ENCODE results near the gene CCDC134.
A peak's percentile ranks its signal among the peaks of the same experiment; 100 is the strongest.

Gene CCDC134

GRCh38 chr22:41841085-41841712 lies 40.7 kb downstream of the CCDC134 start:
- H3K9me3 ChIP-seq (ENCODE audit: control insufficient read depth in 1 of 2, low read length in 2 of 2) = no peaks in the 10 kb centered on the region
- H3K9ac ChIP-seq (ENCODE audit: low read depth in 1 of 2, low read length in 2 of 2) = no peak overlapping the region
- peak overlapping the region in 1 of 2 donors; percentile 28 for H3K4me3 ChIP-seq (ENCODE audit: low read depth in 1 of 2, low read length in 2 of 2)
- H3K36me3 ChIP-seq (ENCODE audit: control insufficient read depth in 1 of 2, insufficient read depth in 2 of 2, low read length in 2 of 2) = peaks cover 0 to 10% of the 10 kb centered on the region in 2 donors
- H3K27ac ChIP-seq (ENCODE audit: low read depth, low read length) = no peak overlapping the region
- H3K27me3 ChIP-seq (ENCODE audit: control insufficient read depth in 1 of 2, insufficient read depth in 2 of 2, low read length in 2 of 2) = no peaks in the 10 kb centered on the region
- peaks cover 35 to 59% of the 10 kb centered on the region in 2 donors for H3K4me1 ChIP-seq (ENCODE audit: control insufficient read depth in 1 of 2, insufficient read depth in 2 of 2, low read length in 2 of 2)

GRCh38 chr22:41842996-41843970 lies 42.8 kb downstream of the CCDC134 start:
- Histone ChIP-seq H3K27me3 (ENCODE audit: control insufficient read depth in 1 of 2, insufficient read depth in 2 of 2, low read length in 2 of 2) (no peaks in the 10 kb centered on the region), H3K36me3 (ENCODE audit: control insufficient read depth in 1 of 2, insufficient read depth in 2 of 2, low read length in 2 of 2) (peaks cover 0 to 4% of the 10 kb centered on the region in 2 donors), H3K9ac (ENCODE audit: low read depth in 1 of 2, low read length in 2 of 2) (no peak overlapping the region), H3K27ac (ENCODE audit: low read depth, low read length) (no peak overlapping the region), H3K4me1 (ENCODE audit: control insufficient read depth in 1 of 2, insufficient read depth in 2 of 2, low read length in 2 of 2) (peaks cover 50 to 61% of the 10 kb centered on the region in 2 donors), H3K4me3 (ENCODE audit: low read depth in 1 of 2, low read length in 2 of 2) (no peak overlapping the region), H3K9me3 (ENCODE audit: control insufficient read depth in 1 of 2, low read length in 2 of 2) (no peaks in the 10 kb centered on the region)

- Histone ChIP-seq H3K27ac (ENCODE audit: low read depth, low read length) (no peak overlapping the region), H3K4me1 (ENCODE audit: control insufficient read depth in 1 of 2, insufficient read depth in 2 of 2, low read length in 2 of 2) (peaks cover 56 to 60% of the 10 kb centered on the region in 2 donors), H3K9me3 (ENCODE audit: control insufficient read depth in 1 of 2, low read length in 2 of 2) (no peaks in the 10 kb centered on the region), H3K27me3 (ENCODE audit: control insufficient read depth in 1 of 2, insufficient read depth in 2 of 2, low read length in 2 of 2) (no peaks in the 10 kb centered on the region), H3K9ac (ENCODE audit: low read depth in 1 of 2, low read length in 2 of 2) (peak overlapping the region in 1 of 2 donors; percentile 13), H3K36me3 (ENCODE audit: control insufficient read depth in 1 of 2, insufficient read depth in 2 of 2, low read length in 2 of 2) (peaks cover 0 to 4% of the 10 kb centered on the region in 2 donors), H3K4me3 (ENCODE audit: low read depth in 1 of 2, low read length in 2 of 2) (no peak overlapping the region)
These were observed 43.6 kb downstream of the CCDC134 start for GRCh38 chr22:41844036-41844435.

GRCh38 chr22:41844513-41844912 lies 44.0 kb downstream of the CCDC134 start:
- peak overlapping the region in 1 of 2 donors; percentile 13 for H3K9ac ChIP-seq (ENCODE audit: low read depth in 1 of 2, low read length in 2 of 2)
- H3K27ac ChIP-seq (ENCODE audit: low read depth, low read length) = no peak overlapping the region
- H3K9me3 ChIP-seq (ENCODE audit: control insufficient read depth in 1 of 2, low read length in 2 of 2) = no peaks in the 10 kb centered on the region
- H3K4me3 ChIP-seq (ENCODE audit: low read depth in 1 of 2, low read length in 2 of 2) = no peak overlapping the region
- H3K4me1 ChIP-seq (ENCODE audit: control insufficient read depth in 1 of 2, insufficient read depth in 2 of 2, low read length in 2 of 2) = peaks cover 56 to 60% of the 10 kb centered on the region in 2 donors
- H3K27me3 ChIP-seq (ENCODE audit: control insufficient read depth in 1 of 2, insufficient read depth in 2 of 2, low read length in 2 of 2) = no peaks in the 10 kb centered on the region
- peaks cover 0 to 4% of the 10 kb centered on the region in 2 donors for H3K36me3 ChIP-seq (ENCODE audit: control insufficient read depth in 1 of 2, insufficient read depth in 2 of 2, low read length in 2 of 2)

GRCh38 chr22:41845380-41846267 lies 45.1 kb downstream of the CCDC134 start:
- peaks cover 50 to 54% of the 10 kb centered on the region in 2 donors for H3K4me1 ChIP-seq (ENCODE audit: control insufficient read depth in 1 of 2, insufficient read depth in 2 of 2, low read length in 2 of 2)

GRCh38 chr22:41846268-41846987 lies 45.9 kb downstream of the CCDC134 start:
- no peak overlapping the region for H3K27ac ChIP-seq (ENCODE audit: low read depth, low read length)
- H3K4me3 ChIP-seq (ENCODE audit: low read depth in 1 of 2, low read length in 2 of 2) = no peak overlapping the region
- peaks cover 0 to 4% of the 10 kb centered on the region in 2 donors for H3K36me3 ChIP-seq (ENCODE audit: control insufficient read depth in 1 of 2, insufficient read depth in 2 of 2, low read length in 2 of 2)
- no peaks in the 10 kb centered on the region for H3K9me3 ChIP-seq (ENCODE audit: control insufficient read depth in 1 of 2, low read length in 2 of 2)
- peaks cover 42 to 46% of the 10 kb centered on the region in 2 donors for H3K4me1 ChIP-seq (ENCODE audit: control insufficient read depth in 1 of 2, insufficient read depth in 2 of 2, low read length in 2 of 2)
- no peak overlapping the region for H3K9ac ChIP-seq (ENCODE audit: low read depth in 1 of 2, low read length in 2 of 2)
- no peaks in the 10 kb centered on the region for H3K27me3 ChIP-seq (ENCODE audit: control insufficient read depth in 1 of 2, insufficient read depth in 2 of 2, low read length in 2 of 2)

More at GRCh38 chr22:41845380-41846267, 45.1 kb downstream of the CCDC134 start:
- Histone ChIP-seq H3K36me3 (ENCODE audit: control insufficient read depth in 1 of 2, insufficient read depth in 2 of 2, low read length in 2 of 2) (peaks cover 0 to 4% of the 10 kb centered on the region in 2 donors), H3K9ac (ENCODE audit: low read depth in 1 of 2, low read length in 2 of 2) (no peak overlapping the region), H3K9me3 (ENCODE audit: control insufficient read depth in 1 of 2, low read length in 2 of 2) (no peaks in the 10 kb centered on the region), H3K27me3 (ENCODE audit: control insufficient read depth in 1 of 2, insufficient read depth in 2 of 2, low read length in 2 of 2) (no peaks in the 10 kb centered on the region), H3K27ac (ENCODE audit: low read depth, low read length) (no peak overlapping the region), H3K4me3 (ENCODE audit: low read depth in 1 of 2, low read length in 2 of 2) (no peak overlapping the region)

- H3K9ac ChIP-seq (ENCODE audit: low read depth in 1 of 2, low read length in 2 of 2) = no peak overlapping the region
- H3K36me3 ChIP-seq (ENCODE audit: control insufficient read depth in 1 of 2, insufficient read depth in 2 of 2, low read length in 2 of 2) = peaks cover 0 to 4% of the 10 kb centered on the region in 2 donors
- H3K27ac ChIP-seq (ENCODE audit: low read depth, low read length) = no peak overlapping the region
- no peaks in the 10 kb centered on the region for H3K27me3 ChIP-seq (ENCODE audit: control insufficient read depth in 1 of 2, insufficient read depth in 2 of 2, low read length in 2 of 2)
- H3K4me3 ChIP-seq (ENCODE audit: low read depth in 1 of 2, low read length in 2 of 2) = no peak overlapping the region
- H3K9me3 ChIP-seq (ENCODE audit: control insufficient read depth in 1 of 2, low read length in 2 of 2) = no peaks in the 10 kb centered on the region
- peaks cover 39 to 42% of the 10 kb centered on the region in 2 donors for H3K4me1 ChIP-seq (ENCODE audit: control insufficient read depth in 1 of 2, insufficient read depth in 2 of 2, low read length in 2 of 2)
These were observed 46.8 kb downstream of the CCDC134 start for GRCh38 chr22:41847300-41847699.

- Histone ChIP-seq H3K36me3 (ENCODE audit: control insufficient read depth in 1 of 2, insufficient read depth in 2 of 2, low read length in 2 of 2) (peaks cover 0 to 4% of the 10 kb centered on the region in 2 donors), H3K9ac (ENCODE audit: low read depth in 1 of 2, low read length in 2 of 2) (peak overlapping the region; percentile 12 to 49), H3K4me1 (ENCODE audit: control insufficient read depth in 1 of 2, insufficient read depth in 2 of 2, low read length in 2 of 2) (peaks cover 39% of the 10 kb centered on the region in 2 donors), H3K27ac (ENCODE audit: low read depth, low read length) (no peak overlapping the region), H3K27me3 (ENCODE audit: control insufficient read depth in 1 of 2, insufficient read depth in 2 of 2, low read length in 2 of 2) (no peaks in the 10 kb centered on the region), H3K9me3 (ENCODE audit: control insufficient read depth in 1 of 2, low read length in 2 of 2) (no peaks in the 10 kb centered on the region), H3K4me3 (ENCODE audit: low read depth in 1 of 2, low read length in 2 of 2) (no peak overlapping the region)
These were observed 48.0 kb downstream of the CCDC134 start for GRCh38 chr22:41848468-41848867.

GRCh38 chr22:41856469-41856868 lies 56.0 kb downstream of the CCDC134 start:
- H3K36me3 ChIP-seq (ENCODE audit: control insufficient read depth in 1 of 2, insufficient read depth in 2 of 2, low read length in 2 of 2) = peaks cover 0 to 3% of the 10 kb centered on the region in 2 donors
- H3K27me3 ChIP-seq (ENCODE audit: control insufficient read depth in 1 of 2, insufficient read depth in 2 of 2, low read length in 2 of 2) = no peaks in the 10 kb centered on the region
- H3K27ac ChIP-seq (ENCODE audit: low read depth, low read length) = no peak overlapping the region
- no peak overlapping the region for H3K4me3 ChIP-seq (ENCODE audit: low read depth in 1 of 2, low read length in 2 of 2)
- no peaks in the 10 kb centered on the region for H3K9me3 ChIP-seq (ENCODE audit: control insufficient read depth in 1 of 2, low read length in 2 of 2)
- peaks cover 18 to 28% of the 10 kb centered on the region in 2 donors for H3K4me1 ChIP-seq (ENCODE audit: control insufficient read depth in 1 of 2, insufficient read depth in 2 of 2, low read length in 2 of 2)
- no peak overlapping the region for H3K9ac ChIP-seq (ENCODE audit: low read depth in 1 of 2, low read length in 2 of 2)

All from duodenal mucosa (tissue), 2 donors.